B cell (primary cell): ENCODE data around the gene HOXB1. TPM values are rescaled to one million over a fixed set of nuclear protein-coding genes. Genes with fewer than 3 reads are reported as not detected.

Experiments used
- ATAC-seq: fragments of 200-7000 bp; cut with Tn5 transposase; one replicate; pipeline ENCODE4 v1.10.0; 2021; ENCODE audit warnings: low read depth, mild to moderate bottlenecking, moderate number of reproducible peaks, moderate library complexity
- CTCF ChIA-PET: fragments of 350-600 bp; sonication (Branson Sonifier 250); formaldehyde crosslinking; loops from one replicate; lab custom pipeline; 2021; ENCODE audit warnings: antibody characterized with exemption, inconsistent platforms; lab: Charles Lee
- POLR2A ChIA-PET: fragments of 350-600 bp; sonication (Branson Sonifier 250); formaldehyde crosslinking; loops from one replicate; lab custom pipeline; 2021; ENCODE audit warnings: antibody characterized with exemption; lab: Charles Lee
- DNase-seq: peaks from one replicate; pipeline ENCODE4 v3.0.0; 2013
- H2AFZ ChIP-seq: 2 replicates; pipeline ENCODE4 v1.6.1; 2012; ENCODE audit warnings: mild to moderate bottlenecking, low read depth, low read length; ENCODE audit not compliant: insufficient read depth, poor library complexity, severe bottlenecking
- H3K27ac ChIP-seq, 2 donors: 1 replicate in 1 of 2; 2 replicates in 1 of 2; pipeline ENCODE4 v1.5.1; 2012 to 2013; ENCODE audit warnings: low read length in 2 of 2, mild to moderate bottlenecking in 2 of 2, moderate library complexity in 1 of 2
- H3K27me3 ChIP-seq, 4 experiments: fragments of 200-600 bp in 1 of 4; sonication (generic) in 1 of 4; replicated peaks in 1 of 4; 1 replicate in 2 of 4; 2 replicates in 2 of 4; pipeline versions ENCODE4 v1.6.1 to v1.7.0; 2013 to 2016; ENCODE audit warnings: low read length in 3 of 4, mild to moderate bottlenecking in 2 of 4, mixed read lengths in 1 of 4, moderate library complexity in 1 of 4; ENCODE audit not compliant: insufficient read depth in 4 of 4, control insufficient read depth in 3 of 4; ENCODE audit errors: control extremely low read depth in 1 of 4
- H3K36me3 ChIP-seq, 2 experiments: replicated peaks in 1 of 2; 1 replicate in 1 of 2; 2 replicates in 1 of 2; pipeline versions ENCODE4 v1.6.1 to v1.7.1; 2013; ENCODE audit warnings: low read length in 1 of 2; ENCODE audit not compliant: insufficient read depth in 2 of 2, control insufficient read depth in 1 of 2; ENCODE audit errors: control extremely low read depth in 1 of 2, extremely low read depth in 1 of 2
- H3K4me1 ChIP-seq, 2 donors: fragments of 200-600 bp in 1 of 2; sonication (generic) in 1 of 2; 1 replicate in 1 of 2; 2 replicates in 1 of 2; pipeline versions ENCODE4 v1.5.1 to v1.6.1; 2013 to 2017; ENCODE audit warnings: low read length in 2 of 2; ENCODE audit not compliant: control insufficient read depth in 2 of 2, insufficient read depth in 2 of 2
- H3K4me2 ChIP-seq: replicated peaks from 2 replicates; pipeline ENCODE3; 2012; ENCODE audit warnings: mild to moderate bottlenecking, low read depth, low read length; ENCODE audit not compliant: poor library complexity, severe bottlenecking
- H3K4me3 ChIP-seq, 5 experiments: fragments of 200-600 bp in 1 of 5; sonication (generic) in 1 of 5; 1 replicate in 3 of 5; 2 replicates in 2 of 5; pipeline versions ENCODE4 v1.5.1 to v1.7.0; 2011 to 2016; ENCODE audit warnings: low read length in 4 of 5, mild to moderate bottlenecking in 4 of 5, low read depth in 2 of 5, control low read depth in 1 of 5, moderate library complexity in 1 of 5; ENCODE audit not compliant: insufficient read depth in 1 of 5; ENCODE audit errors: control extremely low read depth in 1 of 5, extremely low read depth in 1 of 5
- H3K79me2 ChIP-seq: fragments of 200-600 bp; sonication (generic); one replicate; pipeline ENCODE4 v1.6.0; 2016; ENCODE audit warnings: low read length; ENCODE audit not compliant: control insufficient read depth, insufficient read depth
- H3K9ac ChIP-seq: fragments of 200-600 bp; sonication (generic); 2 replicates; pipeline ENCODE4 v1.6.1; 2017; ENCODE audit warnings: mild to moderate bottlenecking, low read length, moderate library complexity
- H3K9me3 ChIP-seq, 3 donors: one replicate each; pipeline versions ENCODE4 v1.6.1 to v1.7.1; 2013; ENCODE audit warnings: low read length in 2 of 3; ENCODE audit not compliant: control insufficient read depth in 2 of 3, insufficient read depth in 1 of 3; ENCODE audit errors: control extremely low read depth in 1 of 3
- H4K20me1 ChIP-seq: 2 replicates; pipeline ENCODE4 v1.6.0; 2012; ENCODE audit warnings: mild to moderate bottlenecking, low read length; ENCODE audit not compliant: insufficient read depth, control insufficient read depth, poor library complexity, severe bottlenecking
- H3K27ac Mint-ChIP-seq: one replicate; pipeline ENCODE4 v1.8.0; 2021; ENCODE audit warnings: mixed read lengths
- H3K27me3 Mint-ChIP-seq: one replicate; pipeline ENCODE4 v1.8.0; 2021; ENCODE audit warnings: mixed read lengths
- H3K4me1 Mint-ChIP-seq: one replicate; pipeline ENCODE4 v1.8.0; 2021; ENCODE audit warnings: mixed read lengths
- H3K4me3 Mint-ChIP-seq: one replicate; pipeline ENCODE4 v1.8.0; 2021; ENCODE audit warnings: mixed read lengths
- H3K9me3 Mint-ChIP-seq: one replicate; pipeline ENCODE4 v1.8.0; 2022; ENCODE audit warnings: mixed read lengths; ENCODE audit not compliant: insufficient read depth
- EZH2 ChIP-seq: IDR thresholded peaks from 2 replicates; pipeline ENCODE4 v1.6.1; 2012; ENCODE audit warnings: borderline replicate concordance, low read depth, mild to moderate bottlenecking, moderate library complexity, low read length; ENCODE audit not compliant: insufficient read depth, poor library complexity, severe bottlenecking
- WGBS: methylation state at CpG from one replicate; pipeline ENCODE4 v1.1.5; 2013; ENCODE audit warnings: missing lambda C conversion rate; ENCODE audit not compliant: insufficient coverage; 5-methylcytosine and 5-hydroxymethylcytosine counted together
- intact Hi-C: fragments of 100-400 bp; cut with micrococcal nuclease; formaldehyde crosslinking; loops from one replicate; pipeline ENCODE4 v1.10.0; 2022
- polyA plus RNA-seq: library from polyadenylated mRNA; depleted of rRNA; stranded (reverse); fragments of >200 nt; gene quantifications from 2 replicates; pipeline ENCODE4 v1.2.3, GENCODE V29; 2012
- total RNA-seq, 2 donors: library from RNA; stranded (reverse); fragments of 120-200 nt in 1 of 2; gene quantifications; 1 replicate in 1 of 2; 2 replicates in 1 of 2; pipeline versions ENCODE4 v1.2.3 to v1.2.4, GENCODE V29; 2013 to 2022
- TF ChIP-seq, protein P1 (sequence below): fragments of 200-600 bp; IDR thresholded peaks from one replicate; pipeline ENCODE4 v1.8.0; 2022; ENCODE audit warnings: antibody characterized with exemption, mild to moderate bottlenecking

The HOXB1 gene
- total and polyA plus RNA-seq, 2 donors (not counting 1 experiment from before 2014, with no cell fraction given) = not detected

DNA sequence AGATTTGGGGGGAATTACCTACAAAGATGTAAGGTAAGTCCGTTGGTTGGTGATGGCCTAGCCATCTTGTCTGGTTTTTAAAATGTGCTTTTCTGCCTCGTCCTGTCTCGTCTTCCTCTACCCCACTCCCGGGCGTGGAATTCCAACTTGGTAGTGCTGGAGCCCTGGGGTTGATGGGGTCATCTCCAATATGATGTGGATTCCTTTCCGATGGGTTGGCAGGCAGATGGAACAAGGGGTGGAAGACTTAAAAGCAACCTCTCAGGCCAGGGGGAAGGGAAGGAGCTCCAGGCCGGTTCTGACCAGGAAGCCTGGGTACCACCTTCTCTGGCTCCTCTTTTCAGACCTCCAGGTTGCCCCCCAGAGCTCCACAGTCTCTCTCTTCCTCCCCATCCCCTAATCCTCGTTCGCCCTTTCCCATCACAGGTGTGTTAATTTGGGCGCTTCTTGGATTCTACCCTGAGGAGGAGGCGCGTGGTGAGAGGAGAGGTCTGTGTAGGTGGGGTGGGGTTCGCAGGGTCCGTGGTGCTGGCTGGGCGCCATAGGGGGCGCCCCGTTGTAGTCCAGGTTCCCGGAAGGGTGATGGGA, 19.2 kb upstream of the HOXB1 start:
- no peak overlapping the region for H2AFZ ChIP-seq
- H3K4me3 Mint-ChIP-seq = no peak overlapping the region
- peaks cover 4% of the 10 kb centered on the region for H3K4me1 Mint-ChIP-seq
- H3K27ac ChIP-seq = no peak overlapping the region
- H3K27me3 Mint-ChIP-seq = peaks cover 33% of the 10 kb centered on the region
- no peaks in the 10 kb centered on the region for H4K20me1 ChIP-seq
- ChIA-PET POLR2A (interaction anchor here (0.7 kb wide), 1 partner anchor 442 kb away, joined by 4 read pairs; no protein-coding TSS in a partner anchor), CTCF (no interaction called here)
- intact Hi-C loops = loop anchor here (10.0 kb wide), 1 partner anchor 55 kb away; no protein-coding TSS in a partner anchor
- H3K9me3 Mint-ChIP-seq = no peaks in the 10 kb centered on the region
- DNase-seq (no peak), ATAC-seq (no peak)
- H3K27ac Mint-ChIP-seq = no peak overlapping the region
- H3K9me3 ChIP-seq = peaks cover 0 to 8% (median 0%) of the 10 kb centered on the region in 3 donors
- no peak overlapping the region for H3K9ac ChIP-seq
- H3K4me1 ChIP-seq = peaks cover 13 to 15% of the 10 kb centered on the region in 2 donors
- H3K36me3 ChIP-seq = no peaks in the 10 kb centered on the region
- no peak overlapping the region for H3K4me2 ChIP-seq
- TF ChIP-seq EZH2 = no peak
- TF ChIP-seq, protein P1, sequence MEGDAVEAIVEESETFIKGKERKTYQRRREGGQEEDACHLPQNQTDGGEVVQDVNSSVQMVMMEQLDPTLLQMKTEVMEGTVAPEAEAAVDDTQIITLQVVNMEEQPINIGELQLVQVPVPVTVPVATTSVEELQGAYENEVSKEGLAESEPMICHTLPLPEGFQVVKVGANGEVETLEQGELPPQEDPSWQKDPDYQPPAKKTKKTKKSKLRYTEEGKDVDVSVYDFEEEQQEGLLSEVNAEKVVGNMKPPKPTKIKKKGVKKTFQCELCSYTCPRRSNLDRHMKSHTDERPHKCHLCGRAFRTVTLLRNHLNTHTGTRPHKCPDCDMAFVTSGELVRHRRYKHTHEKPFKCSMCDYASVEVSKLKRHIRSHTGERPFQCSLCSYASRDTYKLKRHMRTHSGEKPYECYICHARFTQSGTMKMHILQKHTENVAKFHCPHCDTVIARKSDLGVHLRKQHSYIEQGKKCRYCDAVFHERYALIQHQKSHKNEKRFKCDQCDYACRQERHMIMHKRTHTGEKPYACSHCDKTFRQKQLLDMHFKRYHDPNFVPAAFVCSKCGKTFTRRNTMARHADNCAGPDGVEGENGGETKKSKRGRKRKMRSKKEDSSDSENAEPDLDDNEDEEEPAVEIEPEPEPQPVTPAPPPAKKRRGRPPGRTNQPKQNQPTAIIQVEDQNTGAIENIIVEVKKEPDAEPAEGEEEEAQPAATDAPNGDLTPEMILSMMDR = no peak
- peaks cover 0 to 33% (median 12%) of the 10 kb centered on the region in 4 experiments for H3K27me3 ChIP-seq
- no peaks in the 10 kb centered on the region for H3K79me2 ChIP-seq
- H3K4me3 ChIP-seq = no peak overlapping the region
- WGBS = 95% methylated on average over 11 of the region's 18 CpGs

DNA sequence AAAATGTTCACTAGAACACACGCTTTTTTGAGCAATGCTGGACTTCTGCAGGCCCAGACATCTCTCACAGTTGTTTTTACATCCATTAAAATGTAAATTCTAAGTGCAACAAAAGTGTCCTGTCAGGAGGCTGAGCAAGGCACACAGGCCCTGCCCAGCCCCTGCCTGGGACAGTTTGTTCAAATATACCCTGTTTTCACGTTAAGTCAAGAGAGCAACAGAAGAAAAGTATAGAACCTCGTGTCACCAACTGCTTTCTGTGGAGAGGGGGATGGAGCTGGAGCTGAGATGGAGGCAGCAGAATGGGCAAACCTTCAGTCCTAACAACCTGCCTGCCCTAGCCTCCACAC, 18.4 kb upstream of the HOXB1 start:
- H3K27ac ChIP-seq = no peak overlapping the region

More for the DNA sequence above, 18.4 kb upstream of the HOXB1 start:
- ATAC-seq (no peak), DNase-seq (no peak)
- peaks cover 8% of the 10 kb centered on the region for H3K4me1 Mint-ChIP-seq
- CTCF ChIA-PET = interaction anchor here (0.6 to 1.1 kb wide), 2 partner anchors 197 to 292 kb away, joined by 4 read pairs; no protein-coding TSS in a partner anchor
- no peak overlapping the region for H3K27ac Mint-ChIP-seq
- Histone ChIP-seq H2AFZ (no peak overlapping the region), H3K4me3 (no peak overlapping the region), H3K36me3 (no peaks in the 10 kb centered on the region), H3K4me1 (peaks cover 17 to 21% of the 10 kb centered on the region in 2 donors), H3K9ac (no peak overlapping the region), H3K27me3 (peaks cover 0 to 31% (median 10%) of the 10 kb centered on the region in 4 experiments), H4K20me1 (no peaks in the 10 kb centered on the region), H3K9me3 (peaks cover 0 to 3% (median 0%) of the 10 kb centered on the region in 3 donors), H3K79me2 (no peaks in the 10 kb centered on the region), H3K4me2 (no peak overlapping the region)
- no peak for TF ChIP-seq EZH2
- TF ChIP-seq, protein P1 = no peak
- intact Hi-C loops = loop anchor here (10.0 kb wide), 1 partner anchor 54 kb away; no protein-coding TSS in a partner anchor
- no peaks in the 10 kb centered on the region for H3K9me3 Mint-ChIP-seq
- peaks cover 37% of the 10 kb centered on the region for H3K27me3 Mint-ChIP-seq
- 100% methylated on average over 1 of the region's 3 CpGs for WGBS
- H3K4me3 Mint-ChIP-seq = no peak overlapping the region
- POLR2A ChIA-PET = interaction anchor here (0.7 kb wide), 1 partner anchor 441 kb away, joined by 4 read pairs; no protein-coding TSS in a partner anchor
